Smooth muscle cell (in vitro differentiated cells): ENCODE data around the gene GAREM1. TPM values are rescaled to one million over a fixed set of nuclear protein-coding genes. Genes with fewer than 3 reads are reported as not detected.

Source experiments
- DNase-seq: peaks from one replicate; lab custom pipeline; 2025; ENCODE audit not compliant: unreplicated experiment; lab: John Stamatoyannopoulos, UW
- H2AFZ ChIP-seq: fragments of 200-600 bp; sonication (generic); 2 replicates; pipeline ENCODE4 v1.6.0; 2016; ENCODE audit warnings: antibody characterized with exemption, low read depth, mild to moderate bottlenecking
- H3F3A ChIP-seq: fragments of 200-600 bp; sonication (generic); 2 replicates; pipeline ENCODE4 v1.6.0; 2017; ENCODE audit warnings: antibody characterized with exemption, low read depth
- H3K27ac ChIP-seq: fragments of 200-600 bp; sonication (generic); 2 replicates; pipeline ENCODE4 v1.5.1; 2016; ENCODE audit warnings: low read depth, mild to moderate bottlenecking
- H3K27me3 ChIP-seq: fragments of 200-600 bp; sonication (generic); 2 replicates; pipeline ENCODE4 v1.6.1; 2016; ENCODE audit warnings: low read depth, mild to moderate bottlenecking
- H3K36me3 ChIP-seq: fragments of 200-600 bp; sonication (generic); 2 replicates; pipeline ENCODE4 v1.5.1; 2016; ENCODE audit warnings: low read depth
- H3K4me1 ChIP-seq: fragments of 200-600 bp; sonication (generic); 2 replicates; pipeline ENCODE4 v1.5.1; 2016; ENCODE audit warnings: low read depth
- H3K4me2 ChIP-seq: fragments of 200-600 bp; sonication (generic); 2 replicates; pipeline ENCODE4 v1.6.0; 2016; ENCODE audit warnings: mild to moderate bottlenecking
- H3K4me3 ChIP-seq: fragments of 200-600 bp; sonication (generic); 2 replicates; pipeline ENCODE4 v1.5.1; 2016; ENCODE audit warnings: mild to moderate bottlenecking
- H3K79me2 ChIP-seq: fragments of 200-600 bp; sonication (generic); 2 replicates; pipeline ENCODE4 v1.6.0; 2016; ENCODE audit warnings: low read depth, mild to moderate bottlenecking
- H3K9ac ChIP-seq: fragments of 200-600 bp; sonication (generic); 2 replicates; pipeline ENCODE4 v1.6.0; 2016; ENCODE audit warnings: low read depth
- H3K9me3 ChIP-seq: fragments of 200-600 bp; sonication (generic); replicated peaks from 2 replicates; pipeline ENCODE4 v1.5.1; 2016; ENCODE audit warnings: low read depth
- H4K20me1 ChIP-seq: fragments of 200-600 bp; sonication (generic); 2 replicates; pipeline ENCODE4 v1.6.0; 2016; ENCODE audit warnings: low read depth
- CTCF ChIP-seq: fragments of 200-600 bp; sonication (generic); IDR thresholded peaks from 2 replicates; pipeline ENCODE4 v1.5.1; 2017; ENCODE audit warnings: borderline replicate concordance, mild to moderate bottlenecking, antibody characterized with exemption; ENCODE audit not compliant: insufficient read depth, poor library complexity, severe bottlenecking
- WGBS: methylation state at CpG from one replicate; pipeline ENCODE4 v1.1.7; 2016; ENCODE audit warnings: low lambda C conversion rate; 5-methylcytosine and 5-hydroxymethylcytosine counted together
- polyA plus RNA-seq: library from polyadenylated mRNA; unstranded; fragments of >200 nt; fragmentation: Nextera tagmentation; extraction: Ambion mirVana; gene quantifications from 2 replicates; pipeline ENCODE4 v1.2.1, GENCODE V29; 2016
- total RNA-seq: library from RNA; depleted of rRNA; stranded (reverse); fragments of >200 nt; gene quantifications from 2 replicates; pipeline ENCODE4 v1.2.3, GENCODE V29; 2014

GAREM1 gene
- total and polyA plus RNA-seq, 2 experiments from 2014 or later, result 0.33 to 13.4 TPM

- no peak overlapping the region for H3K27ac ChIP-seq
- H3K4me2 ChIP-seq, result no peak overlapping the region
- no peaks in the 10 kb centered on the region for H4K20me1 ChIP-seq
- no peaks in the 10 kb centered on the region for H3K36me3 ChIP-seq
- TF ChIP-seq CTCF, result no peak
- no peak for DNase-seq
- no peak overlapping the region for H3K4me3 ChIP-seq
- 87% methylated on average over 2 of the region's 2 CpGs for WGBS
- no peak overlapping the region for H2AFZ ChIP-seq
- no peak overlapping the region for H3K9ac ChIP-seq
- no peaks in the 10 kb centered on the region for H3K9me3 ChIP-seq
- H3K27me3 ChIP-seq, result peaks cover 43% of the 10 kb centered on the region
- no peaks in the 10 kb centered on the region for H3K4me1 ChIP-seq
- no peaks in the 10 kb centered on the region for H3K79me2 ChIP-seq
- no peaks in the 10 kb centered on the region for H3F3A ChIP-seq
These were observed 11.4 kb upstream of the GAREM1 start for GRCh38 chr18:32482117-32482516.

GRCh38 chr18:32480581-32480980 lies 9.9 kb upstream of the GAREM1 start:
- no peak for TF ChIP-seq CTCF
- 42% methylated on average over 1 of the region's 1 CpG for WGBS
- no peak overlapping the region for H2AFZ ChIP-seq

GRCh38 chr18:32478807-32479206 lies 8.1 kb upstream of the GAREM1 start:
- Histone ChIP-seq H3K79me2 (no peaks in the 10 kb centered on the region), H3K9me3 (no peaks in the 10 kb centered on the region), H3K4me2 (no peak overlapping the region), H3K9ac (no peak overlapping the region), H3K27ac (no peak overlapping the region), H3K36me3 (no peaks in the 10 kb centered on the region), H3K4me3 (no peak overlapping the region), H2AFZ (no peak overlapping the region), H3K4me1 (no peaks in the 10 kb centered on the region), H3K27me3 (peaks cover 46% of the 10 kb centered on the region), H3F3A (no peaks in the 10 kb centered on the region), H4K20me1 (no peaks in the 10 kb centered on the region)
- no peak for DNase-seq
- 56% methylated on average over 1 of the region's 1 CpG for WGBS
- TF ChIP-seq CTCF, result no peak

More at GRCh38 chr18:32480581-32480980, 9.9 kb upstream of the GAREM1 start:
- Histone ChIP-seq H3K79me2 (no peaks in the 10 kb centered on the region), H3K4me1 (no peaks in the 10 kb centered on the region), H3F3A (no peaks in the 10 kb centered on the region), H3K9ac (no peak overlapping the region), H4K20me1 (no peaks in the 10 kb centered on the region), H3K9me3 (no peaks in the 10 kb centered on the region), H3K4me2 (no peak overlapping the region), H3K27me3 (peaks cover 48% of the 10 kb centered on the region), H3K4me3 (no peak overlapping the region), H3K36me3 (no peaks in the 10 kb centered on the region), H3K27ac (no peak overlapping the region)
- DNase-seq, result no peak

DNA sequence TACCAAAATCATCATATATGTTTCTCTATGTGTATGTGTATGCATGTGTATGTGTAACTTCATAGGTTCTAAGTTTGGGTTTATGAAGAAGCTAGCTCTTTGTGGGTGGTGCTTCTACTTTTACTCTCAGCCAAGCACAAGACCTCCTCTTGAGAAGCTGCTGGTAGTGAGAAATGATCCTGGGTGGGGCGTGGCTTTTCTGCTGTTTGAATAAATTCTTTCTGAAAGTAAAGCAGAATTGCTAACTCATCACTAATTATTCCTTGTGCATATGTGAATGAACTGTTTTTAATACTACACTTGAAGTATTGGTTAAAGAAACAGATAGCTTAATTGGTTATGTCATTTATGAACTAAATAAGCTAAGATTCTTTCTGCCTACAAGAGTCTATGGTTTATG lies 7.6 kb upstream of the GAREM1 start:
- TF ChIP-seq CTCF, result no peak
- no peaks in the 10 kb centered on the region for H3K79me2 ChIP-seq
- H3K4me2 ChIP-seq, result no peak overlapping the region
- H3K4me1 ChIP-seq, result no peaks in the 10 kb centered on the region
- H3K36me3 ChIP-seq, result no peaks in the 10 kb centered on the region
- no peaks in the 10 kb centered on the region for H4K20me1 ChIP-seq
- DNase-seq, result no peak
- peaks cover 51% of the 10 kb centered on the region for H3K27me3 ChIP-seq
- 75% methylated on average over 1 of the region's 1 CpG for WGBS
- H3K9me3 ChIP-seq, result no peaks in the 10 kb centered on the region
- no peak overlapping the region for H3K27ac ChIP-seq
- H3F3A ChIP-seq, result no peaks in the 10 kb centered on the region
- H3K9ac ChIP-seq, result no peak overlapping the region
- no peak overlapping the region for H3K4me3 ChIP-seq
- H2AFZ ChIP-seq, result no peak overlapping the region
